Activated T-helper 1 cell treated with anti-CD3 and anti-CD28 coated beads, Interleukin-12 subunit alpha, Interleukin-12 subunit beta, Interleukin-2, Interleukin-4 antibody, amounts not matched to agents 30 ng/mL and 10 ng/mL and 1 ng/mL, durations not matched to agents 14 hours and 24 hours and 36 hours (primary cell): ENCODE measurements around the gene C19orf85. TPM values are rescaled to one million over a fixed set of nuclear protein-coding genes. Genes with fewer than 3 reads are reported as not detected.
"Not testable (repeated sequence)": the region's sequence is repeated elsewhere in the genome, so short reads cannot be mapped to it uniquely, and the experiment has no call there.

Experiments
- DNase-seq: peaks from one replicate; pipeline ENCODE4 v3.0.0; 2021; ENCODE audit warnings: low spot score
- H3K27ac Mint-ChIP-seq: one replicate; pipeline ENCODE4 v1.8.0; 2021; ENCODE audit warnings: mild to moderate bottlenecking, mixed read lengths
- H3K27me3 Mint-ChIP-seq: one replicate; pipeline ENCODE4 v1.8.0; 2022; ENCODE audit warnings: mild to moderate bottlenecking, moderate library complexity, mixed read lengths; ENCODE audit not compliant: insufficient read depth
- H3K36me3 Mint-ChIP-seq: one replicate; pipeline ENCODE4 v1.8.0; 2021; ENCODE audit warnings: low read depth, mixed read lengths
- H3K4me1 Mint-ChIP-seq: one replicate; pipeline ENCODE4 v1.8.0; 2021; ENCODE audit warnings: low read depth, mixed read lengths
- H3K4me3 Mint-ChIP-seq: one replicate; pipeline ENCODE4 v1.8.0; 2021; ENCODE audit warnings: mild to moderate bottlenecking, moderate library complexity, mixed read lengths
- H3K9me3 Mint-ChIP-seq: one replicate; pipeline ENCODE4 v1.8.0; 2021; ENCODE audit warnings: mixed read lengths
- intact Hi-C: fragments of 100-400 bp; cut with micrococcal nuclease; formaldehyde crosslinking; loops from one replicate; pipeline ENCODE4 v1.15.1; 2024
- total RNA-seq: library from RNA; stranded (reverse); gene quantifications from 2 replicates; pipeline ENCODE4 v1.2.3, GENCODE V29; 2022

The C19orf85 gene
- total RNA-seq: not detected in 2 replicates

- no peaks in the 10 kb centered on the region for H3K9me3 Mint-ChIP-seq
- intact Hi-C loops: no loop called here
- H3K4me3 Mint-ChIP-seq: no peak within 1 kb of the TSS
- H3K27me3 Mint-ChIP-seq: peaks cover 4% of the 10 kb centered on the region
- no peaks in the 10 kb centered on the region for H3K36me3 Mint-ChIP-seq
- DNase-seq: no peak
- H3K4me1 Mint-ChIP-seq: peaks cover 10% of the 10 kb centered on the region
- no peak within 1 kb of the TSS for H3K27ac Mint-ChIP-seq
These were observed at the start of gene C19orf85 for GRCh38 chr19:55464662-55465054. Gene C19orf85, minus strand, starts transcription at chr19:55464751. Its CDS starts 197 bp downstream, at chr19:55464554.

GRCh38 chr19:55508120-55508519 lies 43.6 kb upstream of the C19orf85 start:
- Mint-ChIP-seq H3K4me1 (peaks cover 11% of the 10 kb centered on the region), H3K4me3 (no peak overlapping the region), H3K36me3 (peaks cover 2% of the 10 kb centered on the region), H3K27me3 (peaks cover 5% of the 10 kb centered on the region), H3K9me3 (no peaks in the 10 kb centered on the region), H3K27ac (no peak overlapping the region)
- DNase-seq: no peak
- intact Hi-C loops: no loop called here

GRCh38 chr19:55504981-55505380 lies 40.4 kb upstream of the C19orf85 start:
- H3K27me3 Mint-ChIP-seq: peaks cover 4% of the 10 kb centered on the region
- H3K4me3 Mint-ChIP-seq: no peak overlapping the region
- peaks cover 5% of the 10 kb centered on the region for H3K36me3 Mint-ChIP-seq
- H3K9me3 Mint-ChIP-seq: no peaks in the 10 kb centered on the region
- no peak overlapping the region for H3K27ac Mint-ChIP-seq
- intact Hi-C loops: loop anchor here (1.0 to 5.0 kb wide), 5 partner anchors 28 to 623 kb away; partner anchors contain the start of gene ZNF628
- DNase-seq: no peak
- H3K4me1 Mint-ChIP-seq: peaks cover 24% of the 10 kb centered on the region

- Mint-ChIP-seq H3K36me3 (peaks cover 5% of the 10 kb centered on the region), H3K4me1 (peaks cover 24% of the 10 kb centered on the region), H3K27me3 (peaks cover 4% of the 10 kb centered on the region), H3K4me3 (peak overlapping the region; percentile 78), H3K9me3 (no peaks in the 10 kb centered on the region), H3K27ac (no peak overlapping the region)
- intact Hi-C loops: loop anchor here (1.0 to 5.0 kb wide), 5 partner anchors 27 to 622 kb away; partner anchors contain the start of gene ZNF628
- no peak for DNase-seq
These were observed 39.7 kb upstream of the C19orf85 start for GRCh38 chr19:55504252-55504603.

GRCh38 chr19:55503502-55504251 lies 39.1 kb upstream of the C19orf85 start:
- H3K27ac Mint-ChIP-seq: peak overlapping the region; percentile 82
- intact Hi-C loops: loop anchor here (1.0 to 5.0 kb wide), 5 partner anchors 27 to 621 kb away; partner anchors contain the start of gene ZNF628
- no peaks in the 10 kb centered on the region for H3K9me3 Mint-ChIP-seq
- H3K4me1 Mint-ChIP-seq: peaks cover 24% of the 10 kb centered on the region
- DNase-seq: peak; percentile 89
- peaks cover 5% of the 10 kb centered on the region for H3K36me3 Mint-ChIP-seq
- H3K27me3 Mint-ChIP-seq: peaks cover 4% of the 10 kb centered on the region
- peak overlapping the region; percentile 78 for H3K4me3 Mint-ChIP-seq

- peaks cover 5% of the 10 kb centered on the region for H3K36me3 Mint-ChIP-seq
- peaks cover 4% of the 10 kb centered on the region for H3K27me3 Mint-ChIP-seq
- H3K27ac Mint-ChIP-seq: peak overlapping the region; percentile 82
- peaks cover 24% of the 10 kb centered on the region for H3K4me1 Mint-ChIP-seq
- DNase-seq: no peak
- peak overlapping the region; percentile 78 for H3K4me3 Mint-ChIP-seq
- intact Hi-C loops: loop anchor here (5.0 kb wide), 1 partner anchor 621 kb away; no protein-coding TSS in a partner anchor
- no peaks in the 10 kb centered on the region for H3K9me3 Mint-ChIP-seq
These were observed 38.6 kb upstream of the C19orf85 start for GRCh38 chr19:55503157-55503501.

GRCh38 chr19:55502197-55502952 lies 37.8 kb upstream of the C19orf85 start:
- Mint-ChIP-seq H3K27ac (peak overlapping the region; percentile 46), H3K4me3 (no peak overlapping the region), H3K27me3 (peaks cover 7% of the 10 kb centered on the region), H3K36me3 (peaks cover 5% of the 10 kb centered on the region), H3K4me1 (peaks cover 24% of the 10 kb centered on the region), H3K9me3 (no peaks in the 10 kb centered on the region)
- intact Hi-C loops: loop anchor here (5.0 kb wide), 1 partner anchor 620 kb away; no protein-coding TSS in a partner anchor
- DNase-seq: no peak

GRCh38 chr19:55500368-55500952 lies 35.9 kb upstream of the C19orf85 start:
- Mint-ChIP-seq H3K4me3 (no peak overlapping the region), H3K27me3 (peaks cover 4% of the 10 kb centered on the region), H3K27ac (no peak overlapping the region), H3K9me3 (no peaks in the 10 kb centered on the region), H3K36me3 (peaks cover 5% of the 10 kb centered on the region), H3K4me1 (peaks cover 24% of the 10 kb centered on the region)
- intact Hi-C loops: loop anchor here (5.0 kb wide), 1 partner anchor 618 kb away; no protein-coding TSS in a partner anchor
- DNase-seq: no peak

- Mint-ChIP-seq H3K4me3 (no peak overlapping the region), H3K27ac (no peak overlapping the region), H3K9me3 (no peaks in the 10 kb centered on the region)
These were observed 33.8 kb upstream of the C19orf85 start for GRCh38 chr19:55498246-55498840.

GRCh38 chr19:55497763-55498162 lies 33.2 kb upstream of the C19orf85 start:
- peaks cover 3% of the 10 kb centered on the region for H3K36me3 Mint-ChIP-seq
- H3K4me3 Mint-ChIP-seq: no peak overlapping the region
- H3K27me3 Mint-ChIP-seq: peaks cover 11% of the 10 kb centered on the region
- peaks cover 11% of the 10 kb centered on the region for H3K4me1 Mint-ChIP-seq
- DNase-seq: no peak
- H3K27ac Mint-ChIP-seq: no peak overlapping the region
- H3K9me3 Mint-ChIP-seq: no peaks in the 10 kb centered on the region
- intact Hi-C loops: no loop called here

More at GRCh38 chr19:55498246-55498840, 33.8 kb upstream of the C19orf85 start:
- Mint-ChIP-seq H3K36me3 (peaks cover 5% of the 10 kb centered on the region), H3K27me3 (peaks cover 5% of the 10 kb centered on the region), H3K4me1 (peaks cover 15% of the 10 kb centered on the region)
- no peak for DNase-seq
- intact Hi-C loops: no loop called here

- H3K4me3 Mint-ChIP-seq, H3K36me3 Mint-ChIP-seq, H3K4me1 Mint-ChIP-seq, DNase-seq, H3K9me3 Mint-ChIP-seq, H3K27ac Mint-ChIP-seq, intact Hi-C loops: not testable (repeated sequence)
- peaks cover 13% of the 10 kb centered on the region for H3K27me3 Mint-ChIP-seq
These were observed 32.3 kb upstream of the C19orf85 start for GRCh38 chr19:55496820-55497219.

- peaks cover 11% of the 10 kb centered on the region for H3K27me3 Mint-ChIP-seq
- no peak for DNase-seq
- intact Hi-C loops: no loop called here
- no peaks in the 10 kb centered on the region for H3K36me3 Mint-ChIP-seq
- H3K9me3 Mint-ChIP-seq: no peaks in the 10 kb centered on the region
- H3K4me1 Mint-ChIP-seq: no peaks in the 10 kb centered on the region
- no peak overlapping the region for H3K4me3 Mint-ChIP-seq
- no peak overlapping the region for H3K27ac Mint-ChIP-seq
These were observed 31.2 kb upstream of the C19orf85 start for GRCh38 chr19:55495646-55496349.
